GM13976 (cell line): ENCODE measurements around the gene HDAC8.

Source experiments
- DNase-seq: peaks from one replicate; pipeline ENCODE4 v3.0.0; 2012; ENCODE audit warnings: low spot score
- in situ Hi-C: fragments of 300-500 bp; cut with MboI; formaldehyde crosslinking; loops from one replicate; pipeline ENCODE4 v1.12.0; 2022; ENCODE audit warnings: low sequenced_read_pairs, mixed read lengths, inconsistent platforms; ENCODE audit not compliant: unreplicated experiment
- TF ChIP-seq, protein P1 (sequence below): IDR thresholded peaks from 2 replicates; pipeline ENCODE4 v1.5.1; 2012; ENCODE audit warnings: borderline replicate concordance, mild to moderate bottlenecking; ENCODE audit not compliant: insufficient read depth; ENCODE audit errors: extremely low read depth, missing control alignments, control extremely low read depth

The HDAC8 gene

DNA sequence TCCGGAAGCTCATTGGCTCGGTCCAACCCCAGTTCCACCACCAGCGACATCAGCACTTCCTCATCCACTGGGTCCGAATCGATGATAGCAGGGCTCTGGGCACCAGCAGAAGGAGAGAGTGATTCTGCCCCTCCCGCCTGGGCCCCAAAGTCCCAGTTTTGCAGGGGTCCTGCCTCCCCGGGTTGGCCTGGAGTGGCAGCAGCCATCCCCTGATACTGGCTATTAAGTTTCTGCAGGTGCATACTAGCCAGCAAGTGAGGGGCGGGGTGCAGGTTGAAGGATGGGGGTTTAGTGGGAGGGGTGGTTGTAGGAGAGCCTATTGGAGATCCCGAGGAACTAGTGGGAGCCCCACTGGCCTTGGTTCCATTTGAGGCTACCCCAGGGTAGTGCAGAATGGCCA is 270.9 kb downstream of the HDAC8 start:
- TF ChIP-seq, protein P1, sequence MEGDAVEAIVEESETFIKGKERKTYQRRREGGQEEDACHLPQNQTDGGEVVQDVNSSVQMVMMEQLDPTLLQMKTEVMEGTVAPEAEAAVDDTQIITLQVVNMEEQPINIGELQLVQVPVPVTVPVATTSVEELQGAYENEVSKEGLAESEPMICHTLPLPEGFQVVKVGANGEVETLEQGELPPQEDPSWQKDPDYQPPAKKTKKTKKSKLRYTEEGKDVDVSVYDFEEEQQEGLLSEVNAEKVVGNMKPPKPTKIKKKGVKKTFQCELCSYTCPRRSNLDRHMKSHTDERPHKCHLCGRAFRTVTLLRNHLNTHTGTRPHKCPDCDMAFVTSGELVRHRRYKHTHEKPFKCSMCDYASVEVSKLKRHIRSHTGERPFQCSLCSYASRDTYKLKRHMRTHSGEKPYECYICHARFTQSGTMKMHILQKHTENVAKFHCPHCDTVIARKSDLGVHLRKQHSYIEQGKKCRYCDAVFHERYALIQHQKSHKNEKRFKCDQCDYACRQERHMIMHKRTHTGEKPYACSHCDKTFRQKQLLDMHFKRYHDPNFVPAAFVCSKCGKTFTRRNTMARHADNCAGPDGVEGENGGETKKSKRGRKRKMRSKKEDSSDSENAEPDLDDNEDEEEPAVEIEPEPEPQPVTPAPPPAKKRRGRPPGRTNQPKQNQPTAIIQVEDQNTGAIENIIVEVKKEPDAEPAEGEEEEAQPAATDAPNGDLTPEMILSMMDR = no peak
- in situ Hi-C loops = no loop called here

DNA sequence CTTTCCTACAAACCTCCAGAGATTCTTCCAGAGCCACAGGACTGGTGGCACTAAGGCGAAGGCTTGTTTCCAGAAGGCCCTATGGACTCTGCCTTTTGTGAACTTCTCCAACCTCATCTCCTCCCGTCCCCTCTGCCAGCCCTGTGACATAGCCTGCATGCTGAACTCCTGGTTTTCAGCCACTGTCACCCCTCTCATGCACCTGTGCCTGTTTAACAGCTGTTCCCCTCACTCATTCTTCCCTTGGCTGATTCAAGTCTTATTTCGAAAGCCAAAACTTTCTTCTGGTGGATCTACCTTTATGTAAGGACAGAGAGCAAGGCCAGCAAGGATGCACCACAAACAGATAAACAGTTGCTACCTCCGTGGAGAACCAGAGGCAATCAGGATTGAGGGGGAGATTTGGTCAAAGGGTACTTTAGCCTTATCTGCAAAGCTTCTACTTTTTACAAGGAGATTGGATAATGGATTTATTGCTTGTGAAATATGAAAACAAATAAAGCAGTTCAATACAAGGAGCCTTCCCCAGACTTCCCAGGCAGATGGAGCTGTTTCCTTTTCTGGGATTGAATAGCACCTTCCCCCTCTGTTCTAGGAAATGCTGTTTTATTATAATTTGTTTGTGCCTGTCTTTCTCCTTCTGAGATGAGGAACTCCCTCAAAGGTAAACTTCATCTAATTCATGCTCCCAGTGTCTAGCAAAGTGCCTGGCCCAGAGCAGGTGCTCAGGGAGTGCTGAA is 272.6 kb downstream of the HDAC8 start:
- DNase-seq = no peak
- in situ Hi-C loops = loop anchor here (25.0 kb wide), 1 partner anchor 237 kb away; no protein-coding TSS in a partner anchor
- TF ChIP-seq, protein P1 = no peak

More for the DNA sequence above, 270.9 kb downstream of the HDAC8 start:
- no peak for DNase-seq

DNA sequence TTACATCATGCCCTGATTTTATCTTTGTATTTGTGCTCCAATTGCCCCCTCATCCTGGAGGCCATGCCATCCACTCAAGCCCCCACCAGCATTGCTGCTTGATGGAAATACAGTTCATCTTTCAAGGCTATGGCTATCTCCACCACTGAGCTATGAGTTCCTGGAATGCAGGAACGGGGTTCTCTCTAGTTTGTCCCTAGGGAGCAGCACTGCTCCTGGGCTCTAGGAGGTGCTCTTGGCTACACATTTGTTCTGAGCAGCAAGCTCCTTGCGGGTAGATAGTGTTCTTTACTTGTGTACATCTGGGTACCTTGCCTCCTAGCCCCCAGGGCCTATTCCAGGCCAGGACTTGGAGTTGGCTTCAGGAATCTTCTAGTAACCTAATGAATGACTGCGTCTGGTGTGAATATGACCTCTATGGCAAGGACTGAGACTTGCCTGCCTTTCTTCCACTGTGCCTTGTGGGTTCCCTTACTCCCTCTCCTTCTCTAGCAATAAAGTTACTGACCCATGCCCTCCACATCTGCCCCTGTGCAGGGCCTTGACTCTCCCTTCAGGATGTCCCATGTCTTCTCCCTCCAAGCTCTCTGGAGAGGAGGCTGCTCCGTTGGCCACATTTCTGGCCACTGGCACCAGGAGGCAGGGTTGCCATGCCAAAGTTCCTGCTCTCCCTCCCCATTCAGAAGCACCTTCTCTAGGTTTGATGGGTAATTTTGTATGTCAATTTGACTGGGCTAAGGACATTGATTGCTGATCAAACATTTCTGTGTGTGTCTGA is 274.5 kb downstream of the HDAC8 start:
- TF ChIP-seq, protein P1 = no peak
- peak; percentile 36 for DNase-seq
- in situ Hi-C loops = loop anchor here (25.0 kb wide), 1 partner anchor 239 kb away; no protein-coding TSS in a partner anchor

DNA sequence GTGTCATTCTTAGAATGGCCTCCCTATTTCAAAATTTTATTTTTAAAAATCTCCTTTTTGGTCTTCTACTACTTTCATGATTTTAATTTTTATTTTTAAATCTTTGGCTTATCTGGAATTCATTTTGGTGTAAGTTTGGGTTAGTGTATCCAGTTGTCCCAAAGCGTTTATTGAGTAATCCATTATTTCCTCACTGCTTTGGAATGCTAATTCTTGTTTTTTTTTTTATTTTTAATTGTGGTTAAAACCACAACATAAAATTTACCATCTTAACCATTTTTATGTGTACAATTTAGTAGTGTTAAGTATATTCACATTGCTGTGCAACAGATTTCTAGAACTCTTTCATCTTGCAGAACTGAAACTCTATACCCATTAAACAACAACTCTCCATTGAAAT is 275.7 kb downstream of the HDAC8 start:
- in situ Hi-C loops = loop anchor here (25.0 kb wide), 1 partner anchor 240 kb away; no protein-coding TSS in a partner anchor
- TF ChIP-seq, protein P1 = no peak
- no peak for DNase-seq

DNA sequence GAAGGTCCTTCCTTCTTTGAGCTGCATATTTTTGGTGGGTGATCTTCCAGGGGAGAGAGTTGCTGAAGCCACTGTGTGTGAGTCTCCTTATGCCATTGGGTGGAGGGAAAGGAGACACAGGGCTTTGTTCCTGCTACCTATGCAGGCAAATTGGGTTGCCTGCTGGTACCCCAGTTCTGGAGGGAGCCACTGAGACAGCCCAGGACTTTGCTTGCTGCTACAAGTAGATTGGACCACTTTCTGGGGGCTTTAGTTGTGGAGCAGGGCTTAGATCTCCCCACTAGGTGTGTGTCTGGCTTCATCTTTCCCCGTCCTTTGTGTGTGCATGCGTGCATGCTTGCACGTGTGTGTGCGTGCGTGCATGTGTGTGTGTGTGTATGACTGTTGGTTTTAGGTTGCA is 276.9 kb downstream of the HDAC8 start:
- DNase-seq = no peak
- in situ Hi-C loops = loop anchor here (25.0 kb wide), 1 partner anchor 242 kb away; no protein-coding TSS in a partner anchor
- TF ChIP-seq, protein P1 = no peak

DNA sequence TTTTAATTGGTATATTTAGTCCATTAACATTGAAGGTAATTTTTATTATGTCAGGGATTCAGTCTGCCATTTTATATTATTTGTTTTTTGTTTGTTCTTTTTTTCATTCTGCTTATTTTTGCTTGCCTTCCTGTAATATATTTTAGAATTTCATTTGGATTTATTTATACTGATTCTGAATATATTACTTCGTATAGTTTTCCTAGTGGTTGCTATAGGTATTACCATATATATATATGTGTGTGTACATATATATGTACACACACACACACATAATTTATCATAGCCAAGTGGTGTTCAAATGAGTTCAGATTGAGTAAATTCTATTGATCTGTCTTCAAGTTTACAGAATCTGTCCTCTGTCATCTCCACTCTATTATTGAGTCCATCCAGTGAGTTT is 278.1 kb downstream of the HDAC8 start:
- no peak for DNase-seq
- TF ChIP-seq, protein P1 = no peak
- in situ Hi-C loops = loop anchor here (25.0 kb wide), 1 partner anchor 243 kb away; no protein-coding TSS in a partner anchor
